GM23338 (cell line): ENCODE measurements around the gene KIF18B. TPM values are rescaled to one million over a fixed set of nuclear protein-coding genes. Genes with fewer than 3 reads are reported as not detected.

Experiments used
- ATAC-seq: fragments of 200-7000 bp; cut with Tn5 transposase; 3 replicates; pipeline ENCODE4 v1.9.1; 2020
- DNase-seq: peaks from one replicate; pipeline ENCODE4 v3.0.0-alpha.2; 2015; ENCODE audit warnings: low spot score
- H2AFZ ChIP-seq: fragments of 200-600 bp; sonication (generic); 2 replicates; pipeline ENCODE4 v1.8.0; 2016; ENCODE audit warnings: antibody characterized with exemption, mild to moderate bottlenecking, moderate library complexity
- H3F3A ChIP-seq: fragments of 200-600 bp; sonication (generic); replicated peaks from 2 replicates; pipeline ENCODE4 v1.8.0; 2017; ENCODE audit warnings: antibody characterized with exemption, mixed run types, low read depth
- H3K27ac ChIP-seq: fragments of 200-600 bp; sonication (generic); 2 replicates; pipeline ENCODE4 v1.6.1; 2016; ENCODE audit warnings: low read depth
- H3K27me3 ChIP-seq: fragments of 200-600 bp; sonication (generic); 2 replicates; pipeline ENCODE4 v1.8.0; 2016; ENCODE audit warnings: mild to moderate bottlenecking, mixed run types, moderate library complexity; ENCODE audit not compliant: insufficient read depth
- H3K36me3 ChIP-seq: fragments of 200-600 bp; sonication (generic); 2 replicates; pipeline ENCODE4 v1.8.0; 2016; ENCODE audit warnings: mild to moderate bottlenecking; ENCODE audit not compliant: insufficient read depth
- H3K4me1 ChIP-seq: fragments of 200-600 bp; sonication (generic); 2 replicates; pipeline ENCODE4 v1.8.0; 2016; ENCODE audit warnings: mild to moderate bottlenecking, moderate library complexity; ENCODE audit not compliant: insufficient read depth
- H3K4me2 ChIP-seq: fragments of 200-600 bp; sonication (generic); 2 replicates; pipeline ENCODE4 v1.7.1; 2017; ENCODE audit warnings: mixed run types
- H3K4me3 ChIP-seq: fragments of 200-600 bp; sonication (generic); 2 replicates; pipeline ENCODE4 v1.6.1; 2016; ENCODE audit warnings: mixed run types
- H3K79me2 ChIP-seq: fragments of 200-600 bp; sonication (generic); replicated peaks from 2 replicates; pipeline ENCODE4 v1.8.0; 2017; ENCODE audit warnings: mild to moderate bottlenecking; ENCODE audit not compliant: insufficient read depth
- H3K9me2 ChIP-seq: fragments of 200-600 bp; sonication (generic); 2 replicates; pipeline ENCODE4 v1.8.0; 2017; ENCODE audit not compliant: insufficient read depth
- H4K20me1 ChIP-seq: fragments of 200-600 bp; sonication (generic); replicated peaks from 2 replicates; pipeline ENCODE4 v1.8.0; 2017; ENCODE audit warnings: mild to moderate bottlenecking; ENCODE audit not compliant: insufficient read depth
- H3K27ac Mint-ChIP-seq: 2 replicates; pipeline ENCODE4 v1.8.0; 2020; ENCODE audit warnings: inconsistent platforms, mild to moderate bottlenecking, moderate library complexity, mixed read lengths
- H3K27me3 Mint-ChIP-seq: 3 replicates; pipeline ENCODE4 v1.8.0; 2022; ENCODE audit warnings: low read depth, mild to moderate bottlenecking, moderate library complexity, mixed read lengths, inconsistent platforms; ENCODE audit not compliant: insufficient read depth, poor library complexity
- H3K36me3 Mint-ChIP-seq: 3 replicates; pipeline ENCODE4 v1.8.0; 2021; ENCODE audit warnings: low read depth, mild to moderate bottlenecking, inconsistent platforms, moderate library complexity, mixed read lengths
- H3K4me1 Mint-ChIP-seq: 3 replicates; pipeline ENCODE4 v1.8.0; 2020; ENCODE audit warnings: mild to moderate bottlenecking, inconsistent platforms, mixed read lengths
- H3K4me3 Mint-ChIP-seq: 3 replicates; pipeline ENCODE4 v1.8.0; 2021; ENCODE audit warnings: moderate library complexity, mild to moderate bottlenecking, inconsistent platforms, mixed read lengths
- H3K9me3 Mint-ChIP-seq: 3 replicates; pipeline ENCODE4 v1.8.0; 2020; ENCODE audit warnings: moderate library complexity, mild to moderate bottlenecking, inconsistent platforms, mixed read lengths
- CREB1 ChIP-seq: fragments of 250-450 bp; sonication (Bioruptor Pico); IDR thresholded peaks from 2 replicates; pipeline ENCODE4 v1.5.0; 2020; ENCODE audit warnings: low read depth, mild to moderate bottlenecking, moderate library complexity
- EZH2 ChIP-seq: fragments of 200-600 bp; sonication (generic); IDR thresholded peaks from one replicate; pipeline ENCODE4 v1.8.0; 2017; ENCODE audit warnings: antibody characterized with exemption, mild to moderate bottlenecking, low read depth; ENCODE audit not compliant: unreplicated experiment
- EZH2phosphoT487 ChIP-seq: fragments of 200-600 bp; sonication (generic); IDR thresholded peaks from one replicate; pipeline ENCODE4 v1.8.1; 2018; ENCODE audit warnings: antibody characterized with exemption; ENCODE audit not compliant: unreplicated experiment
- JUNB ChIP-seq: IDR thresholded peaks from one replicate; pipeline ENCODE4 v1.6.1; 2016; ENCODE audit warnings: antibody characterized with exemption; ENCODE audit not compliant: unreplicated experiment
- NANOG ChIP-seq: IDR thresholded peaks from 2 replicates; pipeline ENCODE4 v1.6.1; 2016; ENCODE audit warnings: antibody characterized with exemption, borderline replicate concordance
- POLR2AphosphoS5 ChIP-seq: IDR thresholded peaks from 2 replicates; pipeline ENCODE4 v1.6.1; 2016; ENCODE audit warnings: antibody characterized with exemption, low read depth
- ZNF114 ChIP-seq: fragments of 250-450 bp; sonication (Bioruptor Pico); IDR thresholded peaks from 2 replicates; pipeline ENCODE4 v1.5.0; 2020; ENCODE audit warnings: mild to moderate bottlenecking, moderate library complexity
- ZNF331 ChIP-seq: fragments of 250-450 bp; sonication (Bioruptor Pico); IDR thresholded peaks from 2 replicates; pipeline ENCODE4 v1.5.0; 2020; ENCODE audit warnings: low read depth, mild to moderate bottlenecking, moderate library complexity
- polyA plus RNA-seq: library from polyadenylated mRNA; unstranded; fragments of >200 nt; fragmentation: Nextera tagmentation; extraction: Ambion mirVana; gene quantifications from 2 replicates; pipeline ENCODE4 v1.2.1, GENCODE V29; 2016
- total RNA-seq: library from RNA; depleted of rRNA; stranded (reverse); fragments of >200 nt; shearing (Covaris generic); gene quantifications from 2 replicates; pipeline ENCODE4 v1.2.3, GENCODE V29; 2014
- TF ChIP-seq, protein P1 (sequence below): IDR thresholded peaks from one replicate; pipeline ENCODE4 v1.6.1; 2018; ENCODE audit warnings: antibody characterized with exemption; ENCODE audit not compliant: unreplicated experiment
- TF ChIP-seq, protein P2 (sequence below), 2 experiments: fragments of 200-600 bp in 1 of 2; sonication (generic) in 1 of 2; conservative IDR thresholded peaks; 2 replicates each; pipeline versions ENCODE4 v1.5.1 to v1.6.1; 2016 to 2017; ENCODE audit warnings: antibody characterized with exemption in 2 of 2, low read depth in 2 of 2, mild to moderate bottlenecking in 2 of 2, moderate library complexity in 1 of 2
- TF ChIP-seq, protein P3 (sequence below): IDR thresholded peaks from 2 replicates; pipeline ENCODE4 v1.6.1; 2016; ENCODE audit warnings: antibody characterized with exemption

The KIF18B gene
- total and polyA plus RNA-seq, 2 experiments from 2014 or later: 14.1 to 28.4 TPM

DNA sequence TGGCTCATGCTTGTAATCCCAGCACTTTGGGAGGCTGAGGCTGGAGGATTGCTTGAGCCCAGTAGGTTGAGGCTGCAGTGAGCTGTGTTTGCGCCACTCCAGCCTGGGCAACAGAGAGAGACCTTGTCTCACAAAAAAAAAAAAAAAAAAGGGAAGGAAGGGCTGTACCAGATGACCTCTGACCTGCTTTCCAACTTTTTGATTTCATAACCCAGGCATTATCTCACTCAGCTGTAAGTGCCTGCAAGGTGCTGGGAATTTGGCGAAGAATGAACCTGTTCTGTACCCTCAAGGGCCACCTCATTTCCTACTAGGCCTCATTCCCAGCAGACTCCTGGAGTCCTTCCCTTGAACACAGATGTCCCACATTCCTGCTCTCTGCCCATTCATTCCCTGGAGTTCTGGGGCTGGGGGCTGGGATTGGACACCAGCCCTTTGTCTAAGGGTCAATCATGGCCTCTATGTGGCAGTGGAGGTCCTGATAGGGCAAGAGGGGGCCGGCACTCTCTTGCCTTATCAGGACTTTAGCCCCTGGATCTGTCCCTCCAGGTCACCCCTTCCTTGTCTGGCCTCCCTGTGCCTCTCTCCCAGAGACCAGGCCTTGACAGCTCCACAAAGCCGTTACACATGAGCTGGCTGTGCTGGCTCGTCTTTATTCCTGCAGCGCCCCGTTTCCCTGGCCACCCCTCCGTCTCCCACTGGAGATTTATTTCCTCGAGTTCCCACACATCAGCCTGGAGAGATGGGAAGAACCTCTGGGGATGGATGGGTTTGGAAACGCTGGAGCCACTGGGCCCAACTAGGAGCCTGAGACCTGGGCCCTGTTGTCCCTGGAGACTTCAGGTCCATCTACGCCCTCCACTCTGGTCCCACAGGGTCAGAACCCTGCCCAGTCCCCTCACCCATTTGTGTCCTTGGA is 31.5 kb downstream of the KIF18B start:
- H3K27ac ChIP-seq: no peak overlapping the region
- peaks cover 10% of the 10 kb centered on the region; the same call in 1 of the 2 replicates for H3K4me1 ChIP-seq
- Mint-ChIP-seq H3K4me3 (no peak overlapping the region), H3K27ac (no peak overlapping the region), H3K9me3 (no peaks in the 10 kb centered on the region), H3K4me1 (peaks cover 16% of the 10 kb centered on the region), H3K36me3 (no peaks in the 10 kb centered on the region; the same call in 2 of the 3 replicates), H3K27me3 (peaks cover 17% of the 10 kb centered on the region)
- H3F3A ChIP-seq: 0 out of 2 replicates have a peak, but pooled peaks cover 12% of the 10 kb centered on the region
- no peak overlapping the region for H2AFZ ChIP-seq
- peaks cover 17% of the 10 kb centered on the region for H3K27me3 ChIP-seq
- H3K79me2 ChIP-seq: no peaks in the 10 kb centered on the region
- no peak overlapping the region for H3K4me3 ChIP-seq
- H3K4me2 ChIP-seq: no peak overlapping the region
- TF ChIP-seq ZNF114 (CRISPR knock-in tag) (no peak), EZH2phosphoT487 (no peak), CREB1 (CRISPR knock-in tag) (no peak), POLR2AphosphoS5 (no peak), ZNF331 (CRISPR knock-in tag) (no peak), JUNB (no peak)
- TF ChIP-seq, protein P1, sequence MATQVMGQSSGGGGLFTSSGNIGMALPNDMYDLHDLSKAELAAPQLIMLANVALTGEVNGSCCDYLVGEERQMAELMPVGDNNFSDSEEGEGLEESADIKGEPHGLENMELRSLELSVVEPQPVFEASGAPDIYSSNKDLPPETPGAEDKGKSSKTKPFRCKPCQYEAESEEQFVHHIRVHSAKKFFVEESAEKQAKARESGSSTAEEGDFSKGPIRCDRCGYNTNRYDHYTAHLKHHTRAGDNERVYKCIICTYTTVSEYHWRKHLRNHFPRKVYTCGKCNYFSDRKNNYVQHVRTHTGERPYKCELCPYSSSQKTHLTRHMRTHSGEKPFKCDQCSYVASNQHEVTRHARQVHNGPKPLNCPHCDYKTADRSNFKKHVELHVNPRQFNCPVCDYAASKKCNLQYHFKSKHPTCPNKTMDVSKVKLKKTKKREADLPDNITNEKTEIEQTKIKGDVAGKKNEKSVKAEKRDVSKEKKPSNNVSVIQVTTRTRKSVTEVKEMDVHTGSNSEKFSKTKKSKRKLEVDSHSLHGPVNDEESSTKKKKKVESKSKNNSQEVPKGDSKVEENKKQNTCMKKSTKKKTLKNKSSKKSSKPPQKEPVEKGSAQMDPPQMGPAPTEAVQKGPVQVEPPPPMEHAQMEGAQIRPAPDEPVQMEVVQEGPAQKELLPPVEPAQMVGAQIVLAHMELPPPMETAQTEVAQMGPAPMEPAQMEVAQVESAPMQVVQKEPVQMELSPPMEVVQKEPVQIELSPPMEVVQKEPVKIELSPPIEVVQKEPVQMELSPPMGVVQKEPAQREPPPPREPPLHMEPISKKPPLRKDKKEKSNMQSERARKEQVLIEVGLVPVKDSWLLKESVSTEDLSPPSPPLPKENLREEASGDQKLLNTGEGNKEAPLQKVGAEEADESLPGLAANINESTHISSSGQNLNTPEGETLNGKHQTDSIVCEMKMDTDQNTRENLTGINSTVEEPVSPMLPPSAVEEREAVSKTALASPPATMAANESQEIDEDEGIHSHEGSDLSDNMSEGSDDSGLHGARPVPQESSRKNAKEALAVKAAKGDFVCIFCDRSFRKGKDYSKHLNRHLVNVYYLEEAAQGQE: no peak
- TF ChIP-seq, protein P2, sequence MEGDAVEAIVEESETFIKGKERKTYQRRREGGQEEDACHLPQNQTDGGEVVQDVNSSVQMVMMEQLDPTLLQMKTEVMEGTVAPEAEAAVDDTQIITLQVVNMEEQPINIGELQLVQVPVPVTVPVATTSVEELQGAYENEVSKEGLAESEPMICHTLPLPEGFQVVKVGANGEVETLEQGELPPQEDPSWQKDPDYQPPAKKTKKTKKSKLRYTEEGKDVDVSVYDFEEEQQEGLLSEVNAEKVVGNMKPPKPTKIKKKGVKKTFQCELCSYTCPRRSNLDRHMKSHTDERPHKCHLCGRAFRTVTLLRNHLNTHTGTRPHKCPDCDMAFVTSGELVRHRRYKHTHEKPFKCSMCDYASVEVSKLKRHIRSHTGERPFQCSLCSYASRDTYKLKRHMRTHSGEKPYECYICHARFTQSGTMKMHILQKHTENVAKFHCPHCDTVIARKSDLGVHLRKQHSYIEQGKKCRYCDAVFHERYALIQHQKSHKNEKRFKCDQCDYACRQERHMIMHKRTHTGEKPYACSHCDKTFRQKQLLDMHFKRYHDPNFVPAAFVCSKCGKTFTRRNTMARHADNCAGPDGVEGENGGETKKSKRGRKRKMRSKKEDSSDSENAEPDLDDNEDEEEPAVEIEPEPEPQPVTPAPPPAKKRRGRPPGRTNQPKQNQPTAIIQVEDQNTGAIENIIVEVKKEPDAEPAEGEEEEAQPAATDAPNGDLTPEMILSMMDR (conservative IDR thresholded peaks at IDR 0.05; ENCODE audit: low read depth in 2 of 2): no peak
- H3K36me3 ChIP-seq: no peaks in the 10 kb centered on the region
- no peak for ATAC-seq
- H4K20me1 ChIP-seq: no peaks in the 10 kb centered on the region
- DNase-seq: no peak
- no peaks in the 10 kb centered on the region for H3K9me2 ChIP-seq

DNA sequence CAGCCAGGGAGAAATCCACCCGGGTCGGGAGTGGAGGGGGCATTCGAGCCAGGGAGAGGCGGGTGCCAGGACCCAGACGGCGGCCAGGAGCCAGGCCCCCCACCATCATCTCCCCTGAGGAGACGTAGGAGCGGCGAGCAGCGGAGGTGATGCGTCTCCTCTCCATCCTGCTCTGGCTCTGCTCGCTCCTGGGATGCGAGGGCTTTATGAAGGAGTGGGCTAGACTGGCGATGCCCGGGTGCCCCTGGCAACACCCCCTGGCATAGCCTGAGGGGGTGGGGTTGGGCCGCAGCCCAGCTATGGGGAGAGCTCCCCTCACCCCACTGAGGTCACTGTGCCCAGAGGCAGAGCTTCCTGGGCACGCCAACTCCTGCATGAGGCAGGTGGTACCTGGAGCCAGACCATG is 32.2 kb downstream of the KIF18B start, which contains the start of gene GFAP:
TSS of gene GFAP (minus strand) at position 180 of the 406 bp plus-strand sequence. CDS start at position 166, 14 bp downstream.
- no peaks in the 10 kb centered on the region; the same call in 2 of the 3 replicates for H3K36me3 Mint-ChIP-seq
- TF ChIP-seq, protein P1: no peak
- no peak for TF ChIP-seq CREB1 (CRISPR knock-in tag)
- TF ChIP-seq NANOG: no peak
- TF ChIP-seq, protein P3, sequence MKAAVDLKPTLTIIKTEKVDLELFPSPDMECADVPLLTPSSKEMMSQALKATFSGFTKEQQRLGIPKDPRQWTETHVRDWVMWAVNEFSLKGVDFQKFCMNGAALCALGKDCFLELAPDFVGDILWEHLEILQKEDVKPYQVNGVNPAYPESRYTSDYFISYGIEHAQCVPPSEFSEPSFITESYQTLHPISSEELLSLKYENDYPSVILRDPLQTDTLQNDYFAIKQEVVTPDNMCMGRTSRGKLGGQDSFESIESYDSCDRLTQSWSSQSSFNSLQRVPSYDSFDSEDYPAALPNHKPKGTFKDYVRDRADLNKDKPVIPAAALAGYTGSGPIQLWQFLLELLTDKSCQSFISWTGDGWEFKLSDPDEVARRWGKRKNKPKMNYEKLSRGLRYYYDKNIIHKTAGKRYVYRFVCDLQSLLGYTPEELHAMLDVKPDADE: no peak
- TF ChIP-seq EZH2: no peak
- TF ChIP-seq ZNF114 (CRISPR knock-in tag): no peak

More for the DNA sequence above, 32.2 kb downstream of the KIF18B start, which contains the start of gene GFAP:
- Histone ChIP-seq H3K4me1 (peaks cover 3% of the 10 kb centered on the region), H3K27ac (no peak within 1 kb of the TSS), H3K4me3 (no peak within 1 kb of the TSS), H3K27me3 (peaks cover 17% of the 10 kb centered on the region), H3K36me3 (no peaks in the 10 kb centered on the region), H2AFZ (no peak within 1 kb of the TSS), H3F3A (peaks cover 12% of the 10 kb centered on the region; the same call in 1 of the 2 replicates), H3K9me2 (no peaks in the 10 kb centered on the region), H3K79me2 (no peaks in the 10 kb centered on the region), H3K4me2 (no peak within 1 kb of the TSS), H4K20me1 (no peaks in the 10 kb centered on the region)
- Mint-ChIP-seq H3K27ac (no peak within 1 kb of the TSS), H3K4me3 (no peak within 1 kb of the TSS), H3K9me3 (no peaks in the 10 kb centered on the region), H3K27me3 (peaks cover 22% of the 10 kb centered on the region), H3K4me1 (peaks cover 13% of the 10 kb centered on the region)
- ATAC-seq: no peak
- DNase-seq: no peak
